Adipocyte (in vitro differentiated cells): ENCODE measurements around the gene TP53TG5.
"Not testable (repeated sequence)": the region's sequence is repeated elsewhere in the genome, so short reads cannot be mapped to it uniquely, and the experiment has no call there.

Experiments
- DNase-seq: peaks from one replicate; pipeline ENCODE4 v3.0.0-alpha.2; 2015; ENCODE audit warnings: low read depth
- H3K27me3 ChIP-seq: replicated peaks from 2 replicates; pipeline ENCODE4 v1.7.0; 2013; ENCODE audit warnings: mild to moderate bottlenecking, low read length, moderate library complexity; ENCODE audit not compliant: control insufficient read depth, insufficient read depth
- H3K36me3 ChIP-seq: 2 replicates; pipeline ENCODE4 v1.7.0; 2013; ENCODE audit warnings: low read length, mild to moderate bottlenecking, moderate library complexity; ENCODE audit not compliant: control insufficient read depth, insufficient read depth, severe bottlenecking
- H3K4me1 ChIP-seq: 2 replicates; pipeline ENCODE4 v1.7.0; 2013; ENCODE audit warnings: mild to moderate bottlenecking, low read length, moderate library complexity; ENCODE audit not compliant: control insufficient read depth, insufficient read depth
- H3K4me3 ChIP-seq: 2 replicates; pipeline ENCODE4 v1.7.0; 2013; ENCODE audit warnings: mild to moderate bottlenecking, low read length, moderate library complexity
- H3K9ac ChIP-seq: 2 replicates; pipeline ENCODE4 v1.7.0; 2013; ENCODE audit warnings: mild to moderate bottlenecking, low read length, moderate library complexity
- H3K9me3 ChIP-seq: 2 replicates; pipeline ENCODE4 v1.7.0; 2013; ENCODE audit warnings: mild to moderate bottlenecking, low read length, moderate library complexity; ENCODE audit not compliant: control insufficient read depth

Gene TP53TG5

DNA sequence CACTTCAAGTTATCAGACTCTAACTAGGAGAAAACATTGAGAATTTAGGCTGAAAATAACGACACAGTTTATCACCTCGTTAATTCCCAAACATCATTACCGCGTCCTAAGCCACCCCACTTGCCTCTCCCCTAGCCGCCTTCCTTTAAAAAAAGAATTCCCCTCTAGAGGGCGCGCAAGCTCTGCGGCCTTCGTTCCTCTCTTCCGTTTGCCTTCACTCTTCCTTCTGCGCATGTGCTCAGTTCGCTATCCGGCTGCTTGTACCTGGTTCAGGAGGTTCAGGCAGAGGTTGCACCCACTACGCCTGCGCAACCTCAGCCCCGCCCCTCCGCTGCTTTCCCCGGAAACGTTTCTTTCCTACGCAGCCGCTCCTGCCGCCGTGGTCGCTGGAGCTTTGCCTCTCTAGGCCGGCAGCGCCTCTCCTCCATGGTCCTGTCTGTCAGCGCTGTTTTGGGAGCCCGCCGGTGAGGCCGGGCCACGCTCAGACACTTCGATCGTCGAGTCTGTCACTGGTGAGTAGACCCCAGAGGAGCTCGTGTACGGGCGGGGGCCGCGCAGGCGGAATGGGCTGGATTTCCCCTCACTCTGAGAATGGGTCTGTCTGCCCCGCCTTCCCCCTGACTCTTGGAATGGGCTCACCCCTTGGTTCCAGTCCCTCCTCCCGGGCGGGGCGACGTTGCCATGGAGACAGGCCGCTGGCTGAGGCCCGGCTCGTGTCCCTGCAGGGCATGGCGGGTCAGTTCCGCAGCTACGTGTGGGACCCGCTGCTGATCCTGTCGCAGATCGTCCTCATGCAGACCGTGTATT lies 15.1 kb downstream of the TP53TG5 start, which contains the start of gene SYS1:
SYS1 (plus strand) TSS at position 353 of the 807 bp plus-strand sequence; CDS start at position 729, 376 bp downstream.
- Histone ChIP-seq H3K27me3 (no peaks in the 10 kb centered on the region), H3K4me1 (peaks cover 39% of the 10 kb centered on the region), H3K9ac (peak within 1 kb of the TSS; percentile 99), H3K36me3 (peaks cover 25% of the 10 kb centered on the region), H3K9me3 (no peaks in the 10 kb centered on the region), H3K4me3 (peak within 1 kb of the TSS; percentile 94)
- DNase-seq: peak; percentile 99

DNA sequence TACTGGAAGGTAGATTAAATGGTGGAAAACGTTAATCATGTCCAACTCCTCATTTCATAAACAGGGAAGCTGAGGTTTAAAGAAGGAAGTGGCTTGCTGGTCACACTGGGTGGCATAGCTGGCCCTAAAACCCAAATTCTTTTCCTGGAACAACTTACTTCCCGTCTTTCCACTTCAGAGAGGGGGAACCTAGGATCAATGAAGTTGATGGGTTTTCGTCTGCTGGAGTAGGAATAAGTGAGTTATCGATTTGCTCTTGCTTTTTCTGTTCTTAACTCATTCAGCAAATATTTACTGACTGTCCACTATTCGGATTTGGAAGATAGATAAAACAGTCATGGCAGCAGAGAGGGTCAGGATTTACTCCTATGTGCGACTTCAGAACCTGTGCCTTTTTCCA lies 16.3 kb downstream of the TP53TG5 start:
- Histone ChIP-seq H3K4me1 (peaks cover 42% of the 10 kb centered on the region), H3K4me3 (no peak overlapping the region), H3K27me3 (no peaks in the 10 kb centered on the region), H3K9ac (no peak overlapping the region), H3K9me3 (no peaks in the 10 kb centered on the region), H3K36me3 (peaks cover 13% of the 10 kb centered on the region)
- no peak for DNase-seq

DNA sequence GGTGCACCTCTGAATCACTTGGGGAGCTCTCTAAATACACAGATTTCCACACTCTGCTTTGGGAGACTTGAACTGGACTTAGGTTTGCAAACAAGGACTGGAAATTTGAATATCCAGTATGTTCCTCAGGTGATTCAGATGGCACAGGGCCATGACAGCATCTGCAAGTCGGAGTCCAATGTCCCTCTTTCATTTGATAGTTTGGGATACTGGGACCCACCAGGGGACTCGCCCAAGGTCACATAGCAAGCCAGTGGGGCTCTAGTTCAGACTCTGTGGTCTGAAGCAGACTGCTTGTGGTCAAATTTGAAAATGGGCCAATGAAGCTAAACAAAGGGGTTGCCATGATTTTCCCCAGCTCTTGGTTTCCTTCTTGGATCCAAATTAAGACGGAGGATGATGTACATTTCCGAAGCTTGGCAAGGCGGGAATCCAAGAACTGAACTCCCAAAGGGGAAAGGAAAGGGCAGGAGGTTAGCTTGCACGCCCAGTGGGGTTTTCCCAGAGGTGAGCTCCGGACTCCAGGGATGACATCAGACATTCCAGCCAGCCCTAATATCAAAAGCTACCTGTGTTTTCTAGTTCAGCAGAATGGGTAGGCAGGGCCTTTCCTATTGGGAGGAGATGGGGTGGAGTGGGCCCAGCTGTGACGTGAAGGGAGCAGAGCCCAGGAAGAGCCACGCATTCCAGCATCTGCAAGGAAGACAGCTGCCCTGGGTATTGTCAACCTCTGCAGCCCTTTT lies 18.5 kb downstream of the TP53TG5 start:
- Histone ChIP-seq H3K27me3 (no peaks in the 10 kb centered on the region), H3K9ac (peak overlapping the region; percentile 9), H3K36me3 (no peaks in the 10 kb centered on the region), H3K4me3 (peak overlapping the region; percentile 58), H3K4me1 (peaks cover 55% of the 10 kb centered on the region), H3K9me3 (no peaks in the 10 kb centered on the region)
- DNase-seq: peak; percentile 25

DNA sequence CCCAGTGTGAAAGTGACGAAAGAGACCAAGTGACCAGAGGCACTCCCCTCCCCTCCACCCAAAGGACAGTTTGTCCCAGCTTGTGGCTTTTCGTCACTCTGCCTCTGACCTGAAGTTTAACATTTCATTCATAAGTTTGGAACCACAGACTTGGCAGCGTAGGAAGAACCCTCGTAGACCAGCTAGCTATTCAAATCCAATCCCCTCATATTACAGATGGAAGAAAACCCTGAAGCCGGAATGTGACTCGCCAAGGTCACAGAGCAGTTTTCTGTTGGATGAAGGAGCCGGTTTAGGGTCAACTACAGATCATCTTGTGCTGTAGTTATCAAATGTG lies 19.1 kb downstream of the TP53TG5 start:
- Histone ChIP-seq H3K9me3 (no peaks in the 10 kb centered on the region), H3K9ac (peak overlapping the region; percentile 21), H3K27me3 (no peaks in the 10 kb centered on the region), H3K4me1 (peaks cover 56% of the 10 kb centered on the region), H3K36me3 (no peaks in the 10 kb centered on the region), H3K4me3 (peak overlapping the region; percentile 58)
- peak; percentile 44 for DNase-seq

DNA sequence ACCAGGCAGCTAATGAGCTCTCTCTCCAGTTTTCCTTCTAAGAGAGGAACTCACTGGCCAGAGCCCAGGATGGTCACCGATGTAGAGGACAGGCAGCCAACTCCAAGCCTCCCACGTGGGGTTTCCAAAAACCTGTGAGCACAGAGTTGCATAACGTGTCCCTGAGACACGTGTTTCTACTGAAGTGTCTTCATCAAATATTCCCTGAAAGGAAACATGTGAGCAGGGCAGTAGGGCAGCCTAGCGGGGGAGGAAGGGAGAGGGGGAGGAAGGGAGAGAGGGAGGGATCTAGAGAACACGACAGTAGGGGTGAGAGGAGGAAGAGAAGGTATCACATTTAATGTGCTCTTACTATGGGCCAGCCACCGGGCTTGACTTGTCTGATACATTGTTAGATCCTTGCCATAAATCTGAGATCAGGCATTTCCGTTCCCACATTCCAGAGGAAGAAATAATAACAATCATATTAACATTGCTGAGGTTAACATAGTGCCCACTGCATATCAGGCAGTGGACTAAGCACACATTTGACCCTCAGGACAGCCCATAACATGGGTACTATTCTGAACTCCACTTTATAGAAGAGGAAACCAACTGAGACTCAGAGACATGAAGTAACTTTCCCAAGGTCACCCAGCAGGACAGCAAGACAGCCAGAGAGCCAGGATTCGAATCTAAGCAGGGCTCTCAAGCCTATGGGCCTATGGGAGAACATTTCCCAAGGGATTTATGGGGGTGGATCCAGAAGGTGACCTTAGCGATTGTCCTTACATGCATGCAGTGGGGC lies 19.6 kb downstream of the TP53TG5 start:
- Histone ChIP-seq H3K27me3 (no peaks in the 10 kb centered on the region), H3K9ac (peak overlapping the region; percentile 21), H3K4me1 (peaks cover 51% of the 10 kb centered on the region), H3K36me3 (no peaks in the 10 kb centered on the region), H3K4me3 (peak overlapping the region; percentile 58), H3K9me3 (no peaks in the 10 kb centered on the region)
- DNase-seq: peak; percentile 77

DNA sequence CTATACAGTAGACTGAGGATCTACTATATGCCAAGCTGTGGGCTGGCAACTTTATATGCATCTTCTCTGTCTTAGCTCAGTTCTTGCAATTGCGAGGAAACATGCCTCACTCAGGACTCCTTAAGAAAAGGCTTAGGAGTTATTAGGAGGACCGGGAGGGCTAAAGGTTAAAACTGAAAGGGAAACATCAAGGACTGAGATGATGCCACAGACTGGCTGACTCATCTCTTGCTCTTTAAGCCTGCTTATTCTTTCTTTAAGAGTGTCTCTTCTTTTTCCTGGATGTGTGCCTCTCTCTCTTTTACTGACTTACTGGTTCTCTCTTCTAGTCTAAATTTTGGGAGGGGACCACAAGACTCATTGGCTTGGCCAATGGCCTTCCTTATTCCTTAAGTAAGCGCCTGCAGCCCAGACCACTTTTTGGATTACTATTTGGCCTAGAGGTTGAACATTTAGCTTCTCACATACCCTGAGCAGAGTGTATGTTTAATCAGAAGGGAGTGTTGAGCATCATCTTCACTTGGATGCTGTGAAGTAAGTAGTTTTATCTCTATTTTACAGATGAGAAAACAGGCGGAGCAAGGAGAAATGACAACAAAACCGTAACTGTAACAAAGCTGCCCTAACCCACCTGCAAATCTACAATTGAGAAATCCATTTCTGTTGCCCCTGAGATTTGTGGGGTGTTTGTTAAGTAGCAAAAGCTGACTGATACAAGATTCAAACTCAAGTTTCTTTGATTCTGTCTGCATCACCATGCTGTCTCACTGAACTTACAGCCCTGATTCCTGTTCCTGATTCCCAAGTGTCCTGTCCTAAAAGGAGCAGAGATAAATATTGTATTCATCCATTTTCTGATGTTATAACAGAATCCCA lies 22.7 kb downstream of the TP53TG5 start:
- peaks cover 46% of the 10 kb centered on the region for H3K4me1 ChIP-seq
- no peaks in the 10 kb centered on the region for H3K27me3 ChIP-seq
- no peaks in the 10 kb centered on the region for H3K9me3 ChIP-seq
- DNase-seq: peak; percentile 77
- H3K9ac ChIP-seq: peak overlapping the region; percentile 49
- no peaks in the 10 kb centered on the region for H3K36me3 ChIP-seq
- peak overlapping the region; percentile 64 for H3K4me3 ChIP-seq

DNA sequence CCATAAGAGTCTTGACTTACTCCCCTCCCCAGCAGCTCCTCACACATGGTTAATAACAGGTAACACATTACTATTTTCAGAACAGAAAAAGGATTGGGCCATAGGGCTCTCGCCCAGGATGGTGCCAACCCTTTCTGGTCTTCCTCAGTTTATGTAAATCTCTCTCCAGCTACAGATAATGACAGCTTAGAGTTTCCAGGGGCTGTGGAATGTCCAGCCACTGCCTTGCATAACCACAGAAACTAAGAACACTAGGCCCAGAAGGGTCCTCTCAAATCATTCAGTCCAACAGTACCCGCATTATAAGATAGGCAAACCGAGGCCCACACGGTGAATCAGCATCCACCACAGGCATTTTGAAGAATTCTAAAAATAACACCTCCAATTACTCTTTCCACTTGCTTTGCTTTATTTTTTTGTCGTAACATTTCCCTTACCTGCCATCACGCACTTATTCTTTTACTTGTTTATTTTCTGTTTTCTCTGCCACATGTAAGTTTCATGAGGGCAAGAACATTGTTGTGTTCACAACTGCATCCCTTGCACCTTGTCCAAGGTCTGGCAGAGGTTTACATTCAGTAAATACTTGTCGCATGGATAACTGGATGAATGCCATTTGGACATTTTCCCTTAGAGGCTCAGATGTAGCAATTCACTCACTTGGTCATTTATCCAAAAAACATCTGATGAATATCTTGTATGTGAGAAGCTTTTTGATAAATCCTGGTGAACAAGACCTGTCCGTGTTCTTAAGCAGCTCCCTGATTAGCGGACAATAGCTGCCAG lies 23.5 kb downstream of the TP53TG5 start:
- H3K27me3 ChIP-seq: no peaks in the 10 kb centered on the region
- no peak for DNase-seq
- no peaks in the 10 kb centered on the region for H3K36me3 ChIP-seq
- H3K4me1 ChIP-seq: peaks cover 40% of the 10 kb centered on the region
- peak overlapping the region; percentile 64 for H3K4me3 ChIP-seq
- peak overlapping the region; percentile 49 for H3K9ac ChIP-seq
- H3K9me3 ChIP-seq: no peaks in the 10 kb centered on the region

DNA sequence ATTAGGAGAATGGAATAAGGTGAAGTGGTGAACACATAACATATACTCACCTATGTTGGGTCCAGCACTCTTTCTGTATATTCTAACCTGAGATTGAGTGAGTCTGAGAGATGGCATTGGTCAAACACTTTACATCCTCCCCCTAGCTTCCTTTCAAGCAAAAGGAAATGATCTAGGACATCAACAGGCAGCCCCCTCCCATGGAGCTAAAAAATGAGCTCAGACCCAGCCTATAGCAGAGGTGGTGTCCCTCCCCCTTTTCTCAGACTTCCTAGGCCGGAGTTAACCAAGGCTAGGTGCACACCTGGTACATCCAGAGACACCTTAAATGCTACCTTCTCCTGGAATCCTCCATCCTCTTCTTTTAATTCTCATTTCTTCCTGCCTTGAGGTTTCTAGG lies 24.4 kb downstream of the TP53TG5 start:
- DNase-seq: no peak
- no peak overlapping the region for H3K9ac ChIP-seq

DNA sequence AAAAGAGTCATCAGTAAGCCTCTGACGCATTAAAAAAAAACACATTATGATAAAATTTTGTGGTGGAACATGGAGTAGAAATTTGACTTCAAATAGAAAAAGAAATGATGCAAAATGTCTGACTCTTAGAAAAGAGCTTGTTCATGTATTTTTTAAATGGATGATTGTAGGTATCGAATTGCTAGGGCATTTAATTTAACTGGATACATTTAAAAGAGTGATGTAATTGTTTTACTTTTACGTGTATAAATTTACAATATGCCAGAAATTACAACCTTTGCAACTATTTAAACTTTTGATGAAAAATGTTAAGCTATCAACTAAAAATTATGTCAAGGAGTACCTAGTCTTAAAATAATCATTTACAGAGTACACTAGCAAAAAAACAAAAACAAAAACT lies 25.4 kb downstream of the TP53TG5 start:
- H3K27me3 ChIP-seq: no peaks in the 10 kb centered on the region
- H3K4me1 ChIP-seq: peaks cover 28% of the 10 kb centered on the region
- H3K36me3 ChIP-seq: no peaks in the 10 kb centered on the region
- no peak overlapping the region for H3K9ac ChIP-seq
- DNase-seq: no peak
- H3K9me3 ChIP-seq: no peaks in the 10 kb centered on the region
- H3K4me3 ChIP-seq: no peak overlapping the region

More for the DNA sequence above, 24.4 kb downstream of the TP53TG5 start:
- Histone ChIP-seq H3K4me3 (no peak overlapping the region), H3K4me1 (peaks cover 34% of the 10 kb centered on the region), H3K36me3 (no peaks in the 10 kb centered on the region), H3K9me3 (no peaks in the 10 kb centered on the region), H3K27me3 (no peaks in the 10 kb centered on the region)

DNA sequence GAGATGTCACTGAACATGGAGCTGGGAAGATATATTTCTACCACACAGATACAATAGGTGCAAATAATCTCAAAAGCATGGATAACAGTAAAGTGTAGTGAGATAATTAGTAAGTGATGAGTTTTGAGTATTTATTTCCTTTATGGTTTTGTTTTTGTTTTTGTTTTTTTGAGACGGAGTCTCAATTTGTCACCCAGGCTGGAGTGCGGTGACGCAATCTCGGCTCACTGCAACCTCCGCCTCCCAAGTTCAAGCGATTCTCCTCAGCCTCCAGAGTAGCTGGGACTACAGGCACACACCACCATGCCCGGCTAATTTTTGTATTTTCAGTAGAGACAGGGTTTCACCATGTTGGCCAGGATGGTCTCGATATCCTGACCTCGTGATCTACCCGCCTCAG lies 27.3 kb downstream of the TP53TG5 start:
- not testable (repeated sequence) for DNase-seq, H3K9me3 ChIP-seq, H3K27me3 ChIP-seq, H3K36me3 ChIP-seq, H3K9ac ChIP-seq, H3K4me3 ChIP-seq
- H3K4me1 ChIP-seq: peaks cover 43% of the 10 kb centered on the region
